Suprapubic skin (tissue), 4 donors: Measurements from ENCODE around the gene WDR46. TPM values are rescaled to one million over a fixed set of nuclear protein-coding genes. Genes with fewer than 3 reads are reported as not detected.

Source experiments
- DNase-seq, 2 donors: peaks; one replicate each; pipeline ENCODE4 v3.0.0-alpha.2; 2019; ENCODE audit warnings: low spot score in 2 of 2
- H3K27ac ChIP-seq: fragments of 200-600 bp; sonication (generic); one replicate; pipeline ENCODE4 v1.5.1; 2019
- H3K27me3 ChIP-seq: fragments of 200-600 bp; sonication (generic); one replicate; pipeline ENCODE4 v1.5.1; 2019
- H3K36me3 ChIP-seq: fragments of 200-600 bp; sonication (generic); one replicate; pipeline ENCODE4 v1.5.1; 2019
- H3K4me1 ChIP-seq: fragments of 200-600 bp; sonication (generic); one replicate; pipeline ENCODE4 v1.5.1; 2019
- H3K4me3 ChIP-seq: fragments of 200-600 bp; sonication (generic); one replicate; pipeline ENCODE4 v1.5.1; 2019; ENCODE audit warnings: mild to moderate bottlenecking
- H3K9me3 ChIP-seq: fragments of 200-600 bp; sonication (generic); one replicate; pipeline ENCODE4 v1.5.1; 2019
- CTCF ChIP-seq, 2 donors: fragments of 200-600 bp in 1 of 2; fragments of 450-650 bp in 1 of 2; sonication (generic) in 1 of 2; IDR thresholded peaks; one replicate each; pipeline ENCODE4 v1.5.1; 2016 to 2019; ENCODE audit warnings: antibody characterized with exemption in 2 of 2, mild to moderate bottlenecking in 1 of 2, moderate library complexity in 1 of 2
- EP300 ChIP-seq: sonication (generic); formaldehyde crosslinking; IDR thresholded peaks from one replicate; pipeline ENCODE4 v1.6.1; 2017; ENCODE audit warnings: antibody characterized with exemption
- POLR2A ChIP-seq, 2 donors: fragments of 450-650 bp; IDR thresholded peaks; one replicate each; pipeline ENCODE4 v1.6.1; 2017; ENCODE audit warnings: antibody characterized with exemption in 2 of 2, mild to moderate bottlenecking in 2 of 2, moderate library complexity in 2 of 2
- POLR2AphosphoS5 ChIP-seq, 3 donors: sonication (generic); formaldehyde crosslinking; IDR thresholded peaks; one replicate each; pipeline ENCODE4 v1.6.1; 2017; ENCODE audit warnings: antibody characterized with exemption in 3 of 3
- WGBS: methylation state at CpG from one replicate; pipeline ENCODE4 v1.1.5; 2018; 5-methylcytosine and 5-hydroxymethylcytosine counted together
- total RNA-seq, 4 donors: library from RNA; depleted of rRNA; stranded (reverse); fragments of >200 nt; gene quantifications; one replicate each; pipeline ENCODE4 v1.1.0, GENCODE V29; 2016

The WDR46 gene
- total RNA-seq, 4 donors from 2014 or later, result 41.3 to 67.2 (median 50.2) TPM

- H3K27me3 ChIP-seq, result no peaks in the 10 kb centered on the region
- 0% methylated on average over 10 of the region's 54 CpGs for WGBS
- peak overlapping the region; percentile 86 for H3K4me3 ChIP-seq
- H3K9me3 ChIP-seq, result no peaks in the 10 kb centered on the region
- peaks cover 42% of the 10 kb centered on the region for H3K36me3 ChIP-seq
- DNase-seq, result peak; percentile 95 to 96
- TF ChIP-seq POLR2AphosphoS5 (IDR thresholded peaks at IDR 0.05) (peak; percentile 55 to 80 (median 70)), POLR2A (IDR thresholded peaks at IDR 0.05) (peak in 1 of 2 donors; percentile 78), CTCF (IDR thresholded peaks at IDR 0.05) (peak; percentile 64 to 80), EP300 (no peak)
- H3K4me1 ChIP-seq, result peaks cover 40% of the 10 kb centered on the region
- H3K27ac ChIP-seq, result peak overlapping the region; percentile 96
These were observed 10.4 kb upstream of the WDR46 start for GRCh38 chr6:33299237-33299944.

- Histone ChIP-seq H3K27ac (peak within 1 kb of the TSS; percentile 96), H3K4me1 (peaks cover 40% of the 10 kb centered on the region), H3K4me3 (peak within 1 kb of the TSS; percentile 86), H3K36me3 (peaks cover 42% of the 10 kb centered on the region), H3K9me3 (no peaks in the 10 kb centered on the region), H3K27me3 (no peaks in the 10 kb centered on the region)
- TF ChIP-seq POLR2A (IDR thresholded peaks at IDR 0.05) (no peak), CTCF (IDR thresholded peaks at IDR 0.05) (no peak), EP300 (no peak), POLR2AphosphoS5 (IDR thresholded peaks at IDR 0.05) (no peak)
- DNase-seq, result peak; percentile 93 to 94
- 0% methylated on average over 13 of the region's 34 CpGs for WGBS
These were observed 9.8 kb upstream of the WDR46 start, which contains the start of gene RGL2 for GRCh38 chr6:33298773-33299236. RGL2 (minus strand) TSS chr6:33298942; CDS start chr6:33298610, 332 bp downstream.

- Histone ChIP-seq H3K9me3 (no peaks in the 10 kb centered on the region), H3K27ac (peak overlapping the region; percentile 96), H3K27me3 (no peaks in the 10 kb centered on the region), H3K4me1 (peaks cover 40% of the 10 kb centered on the region), H3K36me3 (peaks cover 42% of the 10 kb centered on the region), H3K4me3 (peak overlapping the region; percentile 86)
- DNase-seq, result peak; percentile 89 to 92
- TF ChIP-seq POLR2AphosphoS5 (IDR thresholded peaks at IDR 0.05) (peak in 2 of 3 donors; percentile 48 to 76), CTCF (IDR thresholded peaks at IDR 0.05) (no peak), POLR2A (IDR thresholded peaks at IDR 0.05) (peak; percentile 16 to 63), EP300 (no peak)
- WGBS, result under 1% methylated on average over 37 of the region's 42 CpGs
These were observed 9.1 kb upstream of the WDR46 start for GRCh38 chr6:33297956-33298772.

- peaks cover 40% of the 10 kb centered on the region for H3K4me1 ChIP-seq
- H3K4me3 ChIP-seq, result peak overlapping the region; percentile 86
- DNase-seq, result peak in 1 of 2 donors; percentile 83
- H3K27ac ChIP-seq, result peak overlapping the region; percentile 96
- no peaks in the 10 kb centered on the region for H3K9me3 ChIP-seq
- 13% methylated on average over 15 of the region's 16 CpGs for WGBS
- peaks cover 42% of the 10 kb centered on the region for H3K36me3 ChIP-seq
- no peaks in the 10 kb centered on the region for H3K27me3 ChIP-seq
- TF ChIP-seq CTCF (IDR thresholded peaks at IDR 0.05) (no peak), POLR2A (IDR thresholded peaks at IDR 0.05) (no peak), EP300 (no peak), POLR2AphosphoS5 (IDR thresholded peaks at IDR 0.05) (no peak)
These were observed 8.4 kb upstream of the WDR46 start for GRCh38 chr6:33297406-33297955.
